Right kidney (tissue), 1 donor: ENCODE data around the gene CFAP54.
A peak's percentile ranks its signal among the peaks of the same experiment; 100 is the strongest.

Experiments
- DNase-seq: peaks from one replicate; pipeline ENCODE4 v3.0.0-alpha.2; 2016

Gene CFAP54

GRCh38 chr12:96892104-96892503, 402.7 kb downstream of the CFAP54 start:
- no peak for DNase-seq

GRCh38 chr12:96897421-96897820, 408.0 kb downstream of the CFAP54 start:
- DNase-seq: no peak

- DNase-seq: no peak
These were observed 411.8 kb downstream of the CFAP54 start for GRCh38 chr12:96901175-96901574.

GRCh38 chr12:96902076-96902475, 412.7 kb downstream of the CFAP54 start:
- no peak for DNase-seq

GRCh38 chr12:96906498-96906848, 417.1 kb downstream of the CFAP54 start:
- no peak for DNase-seq

GRCh38 chr12:96906849-96907670, 417.7 kb downstream of the CFAP54 start, which contains the start of gene NEDD1:
TSS of gene NEDD1 (plus strand) at chr12:96907257. CDS start at chr12:96909760, 2,503 bp downstream.
- peak; percentile 98 for DNase-seq

- no peak for DNase-seq
These were observed 418.5 kb downstream of the CFAP54 start for GRCh38 chr12:96907671-96908422.

GRCh38 chr12:96908423-96908675, 419.0 kb downstream of the CFAP54 start:
- no peak for DNase-seq

GRCh38 chr12:96912261-96912660, 422.9 kb downstream of the CFAP54 start:
- DNase-seq: no peak

GRCh38 chr12:96912943-96913342, 423.6 kb downstream of the CFAP54 start:
- DNase-seq: no peak

- DNase-seq: no peak
These were observed 430.3 kb downstream of the CFAP54 start for GRCh38 chr12:96919510-96920210.
